Upper lobe of left lung (tissue), 6 donors: ENCODE data around the gene PAQR3. TPM values are rescaled to one million over a fixed set of nuclear protein-coding genes. Genes with fewer than 3 reads are reported as not detected.
A peak's percentile ranks its signal among the peaks of the same experiment; 100 is the strongest.

Experiments
- ATAC-seq, 2 donors: fragments of 200-7000 bp; cut with Tn5 transposase; one replicate each; pipeline ENCODE4 v1.9.1; 2022; ENCODE audit warnings: mild to moderate bottlenecking in 2 of 2, moderate library complexity in 2 of 2; ENCODE audit not compliant: low FRiP score in 2 of 2
- DNase-seq, 2 donors: peaks; one replicate each; pipeline ENCODE4 v3.0.0-alpha.2; 2019 to 2020
- H3K27ac ChIP-seq, 4 donors: fragments of 200-600 bp; sonication (generic); one replicate each; pipeline ENCODE4 v1.5.1; 2016 to 2019
- H3K27me3 ChIP-seq, 4 donors: fragments of 200-600 bp; sonication (generic); one replicate each; pipeline ENCODE4 v1.5.1; 2017 to 2019
- H3K36me3 ChIP-seq, 4 donors: fragments of 200-600 bp; sonication (generic); one replicate each; pipeline ENCODE4 v1.5.1; 2016 to 2019
- H3K4me1 ChIP-seq, 4 donors: fragments of 200-600 bp; sonication (generic); one replicate each; pipeline ENCODE4 v1.5.1; 2018 to 2019
- H3K4me3 ChIP-seq, 4 donors: fragments of 200-600 bp; sonication (generic); one replicate each; pipeline ENCODE4 v1.5.1; 2017 to 2019; ENCODE audit warnings: mild to moderate bottlenecking in 2 of 4, moderate library complexity in 1 of 4
- H3K9me3 ChIP-seq, 4 donors: fragments of 200-600 bp; sonication (generic); one replicate each; pipeline ENCODE4 v1.5.1; 2018 to 2019
- EP300 ChIP-seq, 4 donors: sonication (generic); formaldehyde crosslinking; IDR thresholded peaks; one replicate each; pipeline ENCODE4 v1.5.1; 2017; ENCODE audit warnings: antibody characterized with exemption in 4 of 4, control low read depth in 2 of 4
- POLR2A ChIP-seq, 4 donors: fragments of 450-650 bp; IDR thresholded peaks; one replicate each; pipeline ENCODE4 v1.5.1; 2016 to 2017; ENCODE audit warnings: antibody characterized with exemption in 4 of 4, mild to moderate bottlenecking in 2 of 4
- POLR2AphosphoS5 ChIP-seq, 2 donors: sonication (generic); formaldehyde crosslinking; IDR thresholded peaks; one replicate each; pipeline ENCODE4 v1.5.1; 2017; ENCODE audit warnings: antibody characterized with exemption in 2 of 2
- WGBS, 2 donors: methylation state at CpG; one replicate each; pipeline ENCODE4 v1.1.5; 2017 to 2018; 5-methylcytosine and 5-hydroxymethylcytosine counted together
- total RNA-seq, 6 donors: library from RNA; depleted of rRNA in 4 of 6; stranded (reverse); fragments of >200 nt in 4 of 6; gene quantifications; one replicate each; pipeline versions ENCODE4 v1.1.0 to v1.2.1, GENCODE V29; 2016 to 2021
- TF ChIP-seq, protein P1 (sequence below), 6 experiments: fragments of 450-650 bp in 4 of 6; fragments of 200-600 bp in 2 of 6; sonication (generic) in 2 of 6; IDR thresholded peaks; one replicate each; pipeline ENCODE4 v1.5.1; 2016 to 2019; ENCODE audit warnings: antibody characterized with exemption in 6 of 6
- donor health status: DM: no; HTN: no; CAD: no; lungs with moderate emphysema.
- donor health status: DM: no; HTN: yes; CAD: no; lungs with severe emphysema.

The PAQR3 gene
- total RNA-seq, 6 donors from 2014 or later, result 3.4 to 14.2 (median 9.0) TPM

DNA sequence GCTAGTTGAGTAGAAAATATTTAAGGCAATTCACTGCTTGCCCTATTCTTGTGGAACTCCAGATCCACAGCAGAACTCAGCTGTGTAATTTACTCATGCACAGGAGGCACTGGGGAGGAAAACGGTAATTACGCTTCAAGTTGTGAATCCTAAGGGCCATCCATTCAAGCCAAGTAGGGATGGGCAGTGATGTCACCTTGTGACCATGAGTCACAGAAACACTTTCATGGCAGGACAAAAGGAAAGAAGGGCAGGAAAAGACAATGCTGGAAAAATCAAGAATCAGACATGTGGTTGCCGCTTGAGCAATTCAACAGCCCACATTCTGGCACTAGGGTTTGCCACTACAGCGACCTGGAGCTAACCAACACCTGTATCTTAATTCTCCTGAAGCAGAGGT, 1.4 kb downstream of the PAQR3 start:
- H3K9me3 ChIP-seq, result no peaks in the 10 kb centered on the region
- peaks cover 5 to 21% (median 12%) of the 10 kb centered on the region in 4 donors for H3K4me1 ChIP-seq
- DNase-seq, result no peak
- peak in 1 of 2 donors; percentile 23 for ATAC-seq
- H3K27ac ChIP-seq, result no peak overlapping the region
- TF ChIP-seq, protein P1, sequence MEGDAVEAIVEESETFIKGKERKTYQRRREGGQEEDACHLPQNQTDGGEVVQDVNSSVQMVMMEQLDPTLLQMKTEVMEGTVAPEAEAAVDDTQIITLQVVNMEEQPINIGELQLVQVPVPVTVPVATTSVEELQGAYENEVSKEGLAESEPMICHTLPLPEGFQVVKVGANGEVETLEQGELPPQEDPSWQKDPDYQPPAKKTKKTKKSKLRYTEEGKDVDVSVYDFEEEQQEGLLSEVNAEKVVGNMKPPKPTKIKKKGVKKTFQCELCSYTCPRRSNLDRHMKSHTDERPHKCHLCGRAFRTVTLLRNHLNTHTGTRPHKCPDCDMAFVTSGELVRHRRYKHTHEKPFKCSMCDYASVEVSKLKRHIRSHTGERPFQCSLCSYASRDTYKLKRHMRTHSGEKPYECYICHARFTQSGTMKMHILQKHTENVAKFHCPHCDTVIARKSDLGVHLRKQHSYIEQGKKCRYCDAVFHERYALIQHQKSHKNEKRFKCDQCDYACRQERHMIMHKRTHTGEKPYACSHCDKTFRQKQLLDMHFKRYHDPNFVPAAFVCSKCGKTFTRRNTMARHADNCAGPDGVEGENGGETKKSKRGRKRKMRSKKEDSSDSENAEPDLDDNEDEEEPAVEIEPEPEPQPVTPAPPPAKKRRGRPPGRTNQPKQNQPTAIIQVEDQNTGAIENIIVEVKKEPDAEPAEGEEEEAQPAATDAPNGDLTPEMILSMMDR (IDR thresholded peaks at IDR 0.05), result no peak
- no peak for TF ChIP-seq EP300 (IDR thresholded peaks at IDR 0.05)
- TF ChIP-seq POLR2A (IDR thresholded peaks at IDR 0.05), result no peak
- TF ChIP-seq POLR2AphosphoS5 (IDR thresholded peaks at IDR 0.05), result no peak
- no peak overlapping the region for H3K4me3 ChIP-seq
- 90 to 95% methylated on average over 4 of the region's 4 CpGs for WGBS, 2 donors
- H3K27me3 ChIP-seq, result no peaks in the 10 kb centered on the region
- no peaks in the 10 kb centered on the region for H3K36me3 ChIP-seq

DNA sequence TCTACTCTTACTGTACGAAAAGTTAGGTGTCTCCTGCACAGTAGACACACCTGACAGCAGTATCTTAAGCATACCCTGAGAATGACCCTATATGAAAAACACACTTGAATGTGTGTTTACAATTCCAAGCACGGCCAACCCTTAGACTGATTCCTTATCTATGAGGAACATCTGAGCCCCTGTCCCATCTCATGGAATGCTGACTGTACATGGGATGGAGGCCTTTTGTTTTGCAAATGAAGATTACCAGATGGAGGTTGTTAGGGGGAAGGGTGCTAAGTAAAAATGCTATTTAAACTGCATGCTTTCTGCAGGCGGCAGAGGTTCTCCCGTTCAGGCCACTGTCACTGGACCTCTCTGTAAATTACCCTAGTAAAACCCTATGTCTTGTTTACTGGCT, 2.2 kb downstream of the PAQR3 start:
- Histone ChIP-seq H3K36me3 (peaks cover 0 to under 1% (median 0%) of the 10 kb centered on the region in 4 donors), H3K4me1 (peaks cover 5 to 21% (median 12%) of the 10 kb centered on the region in 4 donors), H3K27ac (no peak overlapping the region), H3K9me3 (no peaks in the 10 kb centered on the region), H3K4me3 (no peak overlapping the region), H3K27me3 (no peaks in the 10 kb centered on the region)
- ATAC-seq, result no peak
- DNase-seq, result no peak
- TF ChIP-seq, protein P1 (IDR thresholded peaks at IDR 0.05), result no peak
- no peak for TF ChIP-seq EP300 (IDR thresholded peaks at IDR 0.05)
- TF ChIP-seq POLR2AphosphoS5 (IDR thresholded peaks at IDR 0.05), result no peak
- no peak for TF ChIP-seq POLR2A (IDR thresholded peaks at IDR 0.05)
- WGBS, 2 donors, result 76 to 83% methylated on average over 4 of the region's 4 CpGs

DNA sequence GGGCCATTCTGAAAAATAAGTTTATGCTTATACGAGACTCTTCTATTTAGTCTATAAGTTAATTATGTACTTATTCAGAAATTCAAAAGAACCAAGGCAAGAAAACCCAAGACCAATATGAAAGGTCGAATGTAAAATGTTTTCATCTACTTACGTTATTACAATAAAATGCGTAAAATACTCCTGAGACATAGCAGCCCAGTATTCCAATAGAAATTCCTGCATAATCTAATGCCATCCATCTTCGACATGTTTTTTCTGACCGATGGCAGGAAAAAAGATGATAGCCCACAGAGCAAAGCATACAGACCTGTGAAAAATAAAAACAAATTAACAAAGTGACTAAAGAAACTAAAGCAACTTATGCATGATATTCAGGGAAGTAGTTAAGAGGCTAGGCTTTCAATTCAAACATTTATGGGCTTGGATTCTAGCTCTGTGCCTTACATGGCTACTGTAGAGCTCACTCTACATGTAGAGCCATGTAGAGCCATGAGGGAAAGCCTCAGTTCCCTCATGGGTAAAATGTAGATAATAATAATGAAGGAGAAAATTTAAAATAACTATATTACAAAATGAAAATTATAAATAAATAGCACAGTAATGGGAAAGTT, 9.1 kb downstream of the PAQR3 start:
- Histone ChIP-seq H3K27me3 (no peaks in the 10 kb centered on the region), H3K9me3 (no peaks in the 10 kb centered on the region), H3K4me3 (no peak overlapping the region), H3K27ac (no peak overlapping the region), H3K36me3 (peaks cover 0 to 29% (median 8%) of the 10 kb centered on the region in 4 donors), H3K4me1 (no peaks in the 10 kb centered on the region)
- DNase-seq (no peak), ATAC-seq (no peak)
- WGBS, 2 donors, result 96% methylated on average over 6 of the region's 6 CpGs
- TF ChIP-seq EP300 (IDR thresholded peaks at IDR 0.05) (no peak), POLR2A (IDR thresholded peaks at IDR 0.05) (no peak), POLR2AphosphoS5 (IDR thresholded peaks at IDR 0.05) (no peak)
- TF ChIP-seq, protein P1 (IDR thresholded peaks at IDR 0.05), result no peak

DNA sequence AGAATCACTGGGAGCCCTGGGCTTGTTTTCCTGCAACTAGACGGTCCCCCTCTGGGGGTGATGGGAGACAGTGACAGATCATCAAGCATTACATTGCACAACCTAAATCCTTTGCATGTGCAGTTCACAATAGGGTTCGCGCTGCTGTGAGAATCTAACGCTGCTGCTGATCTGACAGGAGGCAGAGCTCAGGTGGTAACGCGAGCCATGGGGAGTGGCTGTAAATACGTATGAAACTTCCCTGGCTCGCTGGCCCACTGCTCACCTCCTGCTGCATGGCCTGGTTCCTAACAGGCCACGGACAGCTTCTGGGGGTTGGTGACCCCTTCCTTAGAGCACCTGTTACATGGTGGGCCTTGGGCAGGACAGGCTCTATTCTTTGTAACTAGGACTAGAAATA, 10.4 kb downstream of the PAQR3 start:
- Histone ChIP-seq H3K27me3 (no peaks in the 10 kb centered on the region), H3K4me1 (no peaks in the 10 kb centered on the region), H3K9me3 (no peaks in the 10 kb centered on the region), H3K36me3 (peaks cover 0 to 29% (median 8%) of the 10 kb centered on the region in 4 donors), H3K27ac (no peak overlapping the region), H3K4me3 (no peak overlapping the region)
- 91 to 98% methylated on average over 9 of the region's 9 CpGs for WGBS, 2 donors
- no peak for DNase-seq
- ATAC-seq, result no peak
- TF ChIP-seq, protein P1 (IDR thresholded peaks at IDR 0.05), result no peak

DNA sequence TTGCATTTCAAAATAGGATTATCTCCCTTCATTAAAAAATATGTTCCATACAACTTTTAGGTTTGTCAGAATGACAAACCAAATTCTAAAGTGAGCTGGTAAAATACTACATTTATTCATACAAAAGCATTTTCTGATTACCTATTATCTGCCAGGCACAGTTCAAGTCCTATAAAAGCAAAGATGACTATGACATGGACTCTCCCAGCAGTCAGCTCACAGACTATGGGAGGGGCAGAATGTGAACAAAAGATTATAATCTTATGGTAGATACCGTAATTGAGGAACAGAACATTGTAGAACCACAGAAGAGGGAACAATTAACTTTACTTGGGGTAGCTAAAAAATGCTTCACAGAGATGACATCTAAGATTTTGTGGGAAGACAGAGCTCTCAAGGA, 12.4 kb downstream of the PAQR3 start:
- H3K9me3 ChIP-seq, result no peaks in the 10 kb centered on the region
- no peak overlapping the region for H3K4me3 ChIP-seq
- H3K4me1 ChIP-seq, result no peaks in the 10 kb centered on the region
- no peak for ATAC-seq
- TF ChIP-seq POLR2AphosphoS5 (IDR thresholded peaks at IDR 0.05) (no peak), POLR2A (IDR thresholded peaks at IDR 0.05) (no peak), EP300 (IDR thresholded peaks at IDR 0.05) (no peak)
- TF ChIP-seq, protein P1 (IDR thresholded peaks at IDR 0.05), result no peak
- H3K27me3 ChIP-seq, result no peaks in the 10 kb centered on the region
- H3K36me3 ChIP-seq, result peaks cover 0 to 27% (median 8%) of the 10 kb centered on the region in 4 donors
- DNase-seq, result no peak
- 48 to 69% methylated on average over 1 of the region's 1 CpG for WGBS, 2 donors
- H3K27ac ChIP-seq, result no peak overlapping the region
